Right hindlimb (tissue), 1 donor: ENCODE results near the gene PCTP.

Experiments used
- DNase-seq: peaks from one replicate; pipeline ENCODE4 v3.0.0-alpha.2; 2018

Gene PCTP

GRCh38 chr17:55811536-55811935 lies 60.7 kb downstream of the PCTP start:
- peak; percentile 38 for DNase-seq

- no peak for DNase-seq
These were observed 61.5 kb downstream of the PCTP start for GRCh38 chr17:55812323-55812722.

- no peak for DNase-seq
These were observed 63.1 kb downstream of the PCTP start for GRCh38 chr17:55813944-55814343.

GRCh38 chr17:55814377-55814776 lies 63.5 kb downstream of the PCTP start:
- DNase-seq: peak; percentile 38

- peak; percentile 53 for DNase-seq
These were observed 65.9 kb downstream of the PCTP start for GRCh38 chr17:55816532-55817396.

- no peak for DNase-seq
These were observed 66.5 kb downstream of the PCTP start for GRCh38 chr17:55817397-55817709.

- DNase-seq: no peak
These were observed 67.2 kb downstream of the PCTP start for GRCh38 chr17:55818026-55818425.

- DNase-seq: no peak
These were observed 67.9 kb downstream of the PCTP start for GRCh38 chr17:55818451-55819375.

GRCh38 chr17:55820675-55821074 lies 69.8 kb downstream of the PCTP start:
- no peak for DNase-seq

- no peak for DNase-seq
These were observed 71.2 kb downstream of the PCTP start for GRCh38 chr17:55822028-55822427.

- no peak for DNase-seq
These were observed 74.4 kb downstream of the PCTP start for GRCh38 chr17:55825213-55825612.
